GM12891 (cell line): ENCODE results near the gene PSTK.

Experiments
- PAX5 ChIP-seq: IDR thresholded peaks from 2 replicates; pipeline ENCODE4 v1.6.1; 2011; ENCODE audit warnings: low read length, moderate library complexity, mild to moderate bottlenecking; ENCODE audit not compliant: insufficient read depth, severe bottlenecking
- POLR2A ChIP-seq: IDR thresholded peaks from 2 replicates; pipeline ENCODE4 v1.6.1; 2011; ENCODE audit warnings: low read depth, low read length, control low read depth
- POLR2AphosphoS5 ChIP-seq: IDR thresholded peaks from 2 replicates; pipeline ENCODE4 v1.6.1; 2011; ENCODE audit warnings: low read depth, low read length, control low read depth
- POU2F2 ChIP-seq: IDR thresholded peaks from 2 replicates; pipeline ENCODE4 v1.6.1; 2011; ENCODE audit warnings: low read depth, mild to moderate bottlenecking, control low read depth, low read length, moderate library complexity
- SPI1 ChIP-seq: IDR thresholded peaks from 2 replicates; pipeline ENCODE4 v1.6.1; 2011; ENCODE audit warnings: low read depth, low read length, control low read depth
- TAF1 ChIP-seq: IDR thresholded peaks from 2 replicates; pipeline ENCODE4 v1.6.1; 2011; ENCODE audit warnings: low read depth, low read length, control low read depth

DNA sequence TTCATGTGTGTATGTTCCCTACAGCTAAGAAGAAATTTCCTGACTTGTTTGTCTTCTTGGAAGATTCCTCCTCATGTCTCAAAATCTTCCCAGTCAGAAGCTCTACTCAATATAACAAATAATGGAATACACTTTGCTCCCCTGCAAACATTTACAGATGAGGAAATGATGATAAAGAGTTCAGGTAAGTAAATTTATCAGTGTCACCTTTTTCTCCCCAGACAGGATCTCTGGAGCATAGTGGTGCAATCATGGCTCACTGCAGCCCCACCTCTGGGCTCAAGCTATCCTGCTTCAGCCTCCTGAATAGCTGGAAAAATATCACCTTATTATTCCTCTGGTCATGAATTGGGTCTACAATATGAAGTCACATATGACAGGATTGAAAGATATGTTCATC, 54.1 kb downstream of the PSTK start:
- TF ChIP-seq TAF1: no peak
- no peak for TF ChIP-seq POLR2A
- no peak for TF ChIP-seq POLR2AphosphoS5
- no peak for TF ChIP-seq POU2F2
- TF ChIP-seq PAX5: no peak
- no peak for TF ChIP-seq SPI1
